ENCODE data around the gene PHACTR3. TPM values are rescaled to one million over a fixed set of nuclear protein-coding genes. Genes with fewer than 3 reads are reported as not detected.

PHACTR3 gene
- polyA plus RNA-seq, 1 donor = 5.5 TPM

DNA sequence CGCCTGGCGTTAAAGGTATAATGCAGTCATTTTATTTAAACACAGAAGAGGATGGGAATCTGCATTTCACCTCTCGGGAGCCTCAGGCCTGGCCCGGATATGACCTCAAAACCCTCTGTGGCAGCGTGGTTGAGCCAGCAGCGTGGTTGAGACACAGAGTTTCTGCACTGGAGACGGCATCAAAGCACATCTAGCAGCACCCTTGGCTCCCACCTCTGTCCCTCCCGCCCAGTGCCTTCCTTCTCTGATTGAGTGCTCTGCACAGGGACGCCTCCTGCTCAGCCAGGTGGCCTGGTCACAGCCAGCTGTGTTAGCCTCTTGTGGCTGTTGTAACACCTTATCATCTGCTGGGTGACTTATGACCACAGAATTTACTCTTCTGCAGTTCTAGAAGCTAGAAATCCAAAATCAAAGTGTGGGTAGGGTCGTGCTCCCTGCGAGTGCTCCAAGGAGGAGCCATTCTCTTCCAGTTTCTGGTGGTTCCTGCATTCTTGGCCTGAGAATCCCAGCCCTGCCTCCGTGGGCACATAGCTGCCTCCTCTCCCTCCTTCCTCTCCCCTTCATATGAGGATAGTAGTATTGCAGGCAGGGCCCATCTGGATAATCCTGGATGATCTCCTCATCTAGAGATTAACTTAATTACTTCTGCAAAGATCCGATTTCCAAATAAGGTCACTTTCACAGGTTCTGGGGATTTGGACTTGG is 172.4 kb downstream of the PHACTR3 start:
- no peak for DNase-seq (ENCODE audit: low read depth)

DNA sequence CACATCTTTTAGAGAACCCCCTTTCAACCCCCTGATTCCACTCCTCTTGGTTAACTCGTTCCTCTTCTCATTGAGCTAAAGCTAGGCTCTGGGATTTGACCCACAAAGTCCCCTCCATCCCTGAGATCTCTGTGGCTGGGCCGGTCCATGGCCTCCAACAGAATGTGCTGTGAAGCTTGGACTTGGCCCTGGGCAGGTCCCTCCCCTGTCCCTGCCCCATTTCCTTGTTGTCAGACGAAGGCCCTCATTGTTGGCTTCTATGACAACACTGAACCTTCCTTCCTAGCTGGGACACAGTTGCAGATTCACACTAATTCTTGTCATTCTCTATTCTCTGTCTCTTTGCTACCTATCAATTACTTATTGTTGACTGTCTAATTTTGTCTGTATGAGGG is 173.0 kb downstream of the PHACTR3 start:
- no peak for DNase-seq (ENCODE audit: low read depth)

DNA sequence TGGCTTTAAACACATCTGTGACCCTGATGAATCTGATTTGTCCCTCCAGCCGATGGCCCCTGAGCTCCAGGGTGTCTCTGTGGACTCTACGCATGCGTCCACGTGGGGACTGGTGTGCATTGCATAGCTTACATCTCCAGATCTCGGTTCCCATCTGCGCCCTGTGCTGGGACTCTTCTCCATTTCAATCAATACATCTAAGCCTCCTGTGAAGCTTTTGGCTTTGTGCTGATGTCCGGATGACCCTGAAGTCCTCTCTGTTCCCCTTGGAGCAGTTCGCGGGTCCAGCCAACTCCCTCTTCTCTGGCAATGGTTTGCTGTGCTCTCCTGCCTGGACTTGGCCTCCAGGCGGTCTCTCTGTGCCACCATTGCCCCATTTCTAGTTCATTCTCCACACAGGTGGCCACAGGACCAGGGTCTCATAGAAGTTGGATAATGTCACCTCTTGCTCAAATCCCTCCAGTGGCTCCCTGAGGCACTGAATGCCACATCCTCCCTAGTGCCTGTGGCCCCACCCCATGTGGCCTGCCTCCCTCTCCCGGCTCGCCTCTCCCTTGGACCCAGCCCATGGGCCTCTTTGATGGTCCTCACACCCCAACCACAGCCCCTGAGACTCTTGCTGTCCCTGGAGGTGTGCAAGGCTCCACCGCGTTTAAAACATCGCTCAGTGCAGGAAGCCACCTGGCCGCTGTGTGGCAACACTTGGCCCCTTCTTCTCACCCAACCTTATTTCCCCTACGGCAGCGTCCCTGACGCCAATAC is 173.7 kb downstream of the PHACTR3 start:
- no peak for DNase-seq (ENCODE audit: low read depth)

DNA sequence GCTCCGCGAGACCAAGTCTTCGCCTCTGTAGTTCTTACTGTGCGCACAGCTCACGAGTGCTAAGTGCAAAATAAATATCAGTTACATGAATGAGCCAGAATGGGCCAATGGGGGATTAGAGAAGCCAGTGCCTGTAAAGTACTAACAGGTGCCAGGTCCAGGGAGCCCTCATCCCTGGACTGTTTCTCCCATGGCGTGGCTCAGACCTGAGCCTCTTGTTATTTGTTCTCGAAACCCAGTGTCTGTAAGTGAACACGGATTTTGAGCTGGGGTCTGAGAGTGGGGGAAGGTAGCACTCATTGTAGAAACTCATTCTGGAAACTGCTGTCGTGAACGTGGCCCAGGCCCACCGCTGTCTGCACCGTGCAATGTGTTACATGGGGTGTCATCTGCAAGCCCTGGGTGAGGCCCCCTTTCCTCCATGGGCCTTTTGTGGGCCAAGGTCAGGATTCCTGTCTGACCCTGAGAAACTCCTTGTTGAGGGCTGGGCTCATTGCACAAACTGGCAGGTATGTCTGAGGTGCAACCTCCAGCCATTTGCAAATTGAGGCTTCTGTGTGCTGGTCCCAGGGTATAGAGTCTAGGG is 174.4 kb downstream of the PHACTR3 start:
- DNase-seq (ENCODE audit: low read depth) = no peak

DNA sequence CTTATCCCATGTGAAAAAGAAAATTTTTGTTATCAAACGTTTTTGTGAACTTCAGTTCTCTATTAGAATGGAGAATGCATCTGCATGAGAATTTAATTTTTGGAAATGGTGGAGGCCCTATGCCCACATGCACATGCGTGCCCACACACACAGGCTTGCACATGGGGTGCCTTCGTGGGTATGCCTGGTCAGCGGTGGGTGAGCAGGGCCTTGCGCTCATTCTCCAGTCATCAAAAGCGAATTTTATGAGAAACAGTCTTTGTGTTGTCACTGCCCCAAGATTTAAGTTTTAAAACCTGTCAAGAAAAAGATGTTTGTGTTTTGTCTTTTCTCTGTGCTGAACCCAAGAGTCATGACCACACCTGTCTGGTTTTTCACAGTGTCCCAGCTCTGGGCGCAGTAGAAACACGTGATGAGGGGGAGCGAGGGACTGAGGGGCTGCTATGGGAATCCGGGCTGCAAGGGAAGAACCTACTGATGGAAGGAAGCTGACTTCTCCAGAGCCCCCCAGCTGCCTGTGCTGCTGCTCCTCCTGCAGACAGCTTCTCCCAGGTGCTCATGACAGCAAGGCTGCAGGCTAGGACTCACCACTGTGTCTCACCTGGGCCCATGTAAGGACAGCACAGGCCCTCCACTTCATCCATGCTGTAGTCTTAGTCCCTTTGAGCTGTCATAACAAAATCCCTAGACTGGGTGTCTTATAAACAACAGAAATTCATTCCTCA is 175.5 kb downstream of the PHACTR3 start:
- DNase-seq (ENCODE audit: low read depth) = no peak

DNA sequence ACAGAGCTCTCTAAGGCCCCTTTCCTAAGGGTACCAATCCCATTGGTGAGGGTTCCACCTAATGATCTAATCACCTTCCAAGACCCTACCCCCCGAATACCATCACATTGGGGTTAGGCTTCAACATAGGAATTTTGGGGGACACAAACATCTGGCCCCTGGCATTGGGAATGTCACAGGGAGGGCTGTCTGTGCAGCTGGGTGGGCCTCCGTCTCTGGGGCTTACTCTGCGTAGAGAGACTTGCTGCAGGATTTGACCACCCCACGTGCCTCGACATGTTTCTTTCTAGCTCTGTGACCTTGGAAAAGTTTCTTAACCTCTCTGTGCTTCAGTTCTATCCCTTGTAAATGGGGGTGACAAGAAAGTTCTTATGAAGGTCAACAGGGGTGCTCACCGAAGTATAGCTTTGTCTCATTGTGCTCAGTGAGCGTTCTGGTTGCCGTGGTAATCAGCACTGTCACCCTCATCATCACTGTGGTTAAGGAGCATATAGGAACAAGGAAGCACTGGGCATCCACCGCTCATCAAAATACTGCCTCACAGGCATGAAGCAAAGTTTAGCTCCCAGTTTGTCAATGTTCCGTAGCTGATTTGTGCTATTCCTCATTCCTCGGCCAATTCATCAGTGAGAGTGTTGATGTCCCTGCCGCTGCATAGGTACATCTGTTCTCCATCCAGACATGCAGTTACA is 176.3 kb downstream of the PHACTR3 start:
- DNase-seq (ENCODE audit: low read depth) = no peak

DNA sequence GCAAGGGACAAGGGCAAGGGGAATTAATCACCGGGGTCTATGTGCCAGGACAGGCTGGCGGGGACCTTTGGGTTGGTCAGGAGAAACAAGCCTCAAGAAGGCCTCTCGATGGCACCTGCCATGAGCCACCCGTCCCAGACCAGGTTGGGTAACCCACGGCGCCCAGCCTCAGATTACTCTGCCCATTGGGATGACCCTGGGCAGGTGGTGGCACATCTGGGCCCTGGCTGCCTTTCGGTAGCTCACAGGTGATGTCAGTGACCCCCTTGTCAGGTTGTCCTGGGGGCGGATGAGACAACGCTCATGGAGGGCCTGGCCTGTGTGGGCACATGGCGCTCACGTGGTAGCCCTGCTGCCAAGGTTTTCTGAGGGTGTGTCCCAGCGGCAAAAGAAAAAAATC is 176.9 kb downstream of the PHACTR3 start:
- no peak for DNase-seq (ENCODE audit: low read depth)

DNA sequence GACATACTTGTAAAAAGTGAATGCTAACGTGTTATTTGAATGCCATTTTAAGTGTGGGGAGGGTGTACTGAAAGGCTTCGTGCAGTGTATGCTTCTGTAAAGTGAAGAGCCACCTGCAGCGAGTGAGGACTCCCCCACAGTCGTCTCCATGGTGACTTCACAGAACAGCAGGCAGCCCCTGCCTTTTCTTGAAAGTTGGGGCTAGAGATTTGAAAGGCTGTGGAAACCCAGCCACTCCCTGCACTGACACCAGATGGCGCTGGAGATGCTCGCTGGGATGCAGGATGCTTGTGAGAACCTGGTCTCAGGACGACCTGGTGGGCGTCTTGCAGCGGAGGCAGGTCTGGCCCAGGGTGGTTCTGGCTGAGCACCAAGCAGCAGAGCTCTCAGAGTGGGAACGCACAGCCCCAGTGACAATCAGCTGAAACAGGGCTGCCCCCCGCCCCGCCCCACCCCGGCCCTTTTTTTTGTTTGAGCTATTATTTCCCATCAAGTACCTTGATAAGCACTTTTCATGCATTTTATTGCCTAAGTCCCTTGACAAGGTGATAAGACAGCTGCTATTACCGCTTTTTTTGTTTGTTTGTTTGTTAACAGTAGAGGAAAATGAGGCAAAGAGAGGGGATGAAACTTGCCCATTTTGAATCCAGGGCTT is 178.8 kb downstream of the PHACTR3 start:
- DNase-seq (ENCODE audit: low read depth) = no peak

DNA sequence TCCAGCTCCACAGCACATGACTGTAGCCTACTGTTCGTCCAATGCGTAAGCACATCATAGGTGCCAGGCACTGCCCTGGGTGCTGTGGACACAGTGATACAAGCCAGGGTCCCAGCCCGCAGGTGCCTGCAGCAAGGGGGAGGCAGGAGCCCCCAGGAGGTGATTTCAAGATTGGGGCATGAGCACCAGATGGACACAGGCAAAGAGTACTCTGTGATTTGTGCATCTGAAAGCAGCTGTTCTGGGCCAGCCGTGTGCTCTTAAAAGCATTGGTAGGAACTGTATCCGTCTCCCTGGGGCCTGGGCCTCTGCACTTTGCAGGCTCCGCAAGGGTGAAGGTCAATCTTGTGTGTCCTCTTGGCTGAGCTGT is 179.3 kb downstream of the PHACTR3 start:
- DNase-seq (ENCODE audit: low read depth) = no peak

DNA sequence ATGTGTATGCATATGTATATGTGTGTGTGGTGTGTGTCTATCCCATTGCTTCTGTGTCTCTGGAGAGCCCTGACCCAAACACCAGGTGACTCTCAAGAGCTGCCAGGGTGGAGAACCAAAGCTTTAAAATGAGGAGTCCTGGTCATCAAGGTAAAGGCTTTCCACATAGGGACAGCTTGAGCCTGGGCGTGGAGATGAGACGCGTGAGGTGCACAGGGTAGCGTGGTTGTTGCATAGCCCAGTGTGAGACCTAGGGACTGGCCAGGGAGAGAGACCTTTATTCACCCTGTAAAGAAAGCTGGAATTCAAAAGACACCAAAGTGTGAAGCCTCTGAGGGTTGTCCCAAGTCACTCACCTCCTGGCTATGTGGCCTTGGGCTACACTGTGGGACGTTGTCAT is 180.0 kb downstream of the PHACTR3 start:
- no peak for DNase-seq (ENCODE audit: low read depth)

DNA sequence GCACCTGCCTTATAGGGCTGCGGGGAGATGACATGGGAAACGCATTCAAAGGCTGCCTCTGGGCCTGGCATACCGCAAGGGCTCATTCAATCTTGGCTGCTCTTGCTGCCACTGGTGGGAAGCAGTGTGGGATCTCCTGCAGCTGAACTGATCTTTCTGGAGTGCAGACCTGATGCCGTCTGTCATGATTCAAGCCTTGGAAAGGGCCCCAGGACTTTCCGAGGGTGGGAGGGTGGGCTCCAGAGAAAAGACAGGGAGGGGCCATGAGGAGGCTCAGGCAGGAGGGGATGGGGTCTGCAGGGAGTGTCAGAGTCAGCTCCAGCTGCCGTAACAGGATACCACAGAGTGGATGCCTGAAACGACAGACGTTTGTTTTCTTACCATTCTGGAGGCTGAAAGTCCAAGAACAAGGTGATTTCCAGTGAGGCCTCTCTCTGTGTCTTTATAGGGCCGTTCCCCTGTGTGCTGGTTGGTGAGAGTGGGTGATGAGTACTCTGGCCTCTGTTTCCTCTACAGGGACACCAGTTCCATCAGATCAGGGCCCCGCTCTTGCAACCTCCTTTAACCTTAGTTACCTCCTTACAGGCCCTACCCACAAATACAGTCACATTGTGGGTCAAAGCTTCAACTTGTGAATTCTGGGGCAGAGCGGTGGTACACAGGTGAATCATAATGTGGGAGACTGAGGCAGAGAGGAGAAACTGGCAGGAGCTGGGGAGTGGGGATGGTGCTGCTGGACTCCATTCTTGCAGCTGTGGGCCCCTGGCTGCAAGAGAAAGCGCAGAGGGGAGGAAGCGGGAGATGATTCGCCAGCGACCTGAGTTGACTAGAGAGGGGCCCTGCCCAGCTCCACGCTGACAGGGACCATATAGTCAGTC is 180.7 kb downstream of the PHACTR3 start:
- DNase-seq (ENCODE audit: low read depth) = no peak

DNA sequence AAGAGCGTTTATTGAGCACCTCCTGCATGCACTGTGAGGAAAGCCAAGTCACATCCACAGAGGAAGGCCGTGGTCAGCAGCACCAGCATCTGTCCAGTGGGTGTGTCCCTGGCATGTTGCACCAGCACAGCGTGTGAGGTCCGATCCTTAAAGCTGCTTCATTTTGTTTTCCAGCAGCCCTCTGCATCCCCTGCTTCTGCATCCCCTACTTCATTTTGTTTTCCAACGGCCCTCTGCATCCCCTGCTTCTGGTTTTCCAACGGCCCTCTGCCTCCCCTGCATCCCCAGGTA is 181.3 kb downstream of the PHACTR3 start:
- DNase-seq (ENCODE audit: low read depth) = no peak

DNA sequence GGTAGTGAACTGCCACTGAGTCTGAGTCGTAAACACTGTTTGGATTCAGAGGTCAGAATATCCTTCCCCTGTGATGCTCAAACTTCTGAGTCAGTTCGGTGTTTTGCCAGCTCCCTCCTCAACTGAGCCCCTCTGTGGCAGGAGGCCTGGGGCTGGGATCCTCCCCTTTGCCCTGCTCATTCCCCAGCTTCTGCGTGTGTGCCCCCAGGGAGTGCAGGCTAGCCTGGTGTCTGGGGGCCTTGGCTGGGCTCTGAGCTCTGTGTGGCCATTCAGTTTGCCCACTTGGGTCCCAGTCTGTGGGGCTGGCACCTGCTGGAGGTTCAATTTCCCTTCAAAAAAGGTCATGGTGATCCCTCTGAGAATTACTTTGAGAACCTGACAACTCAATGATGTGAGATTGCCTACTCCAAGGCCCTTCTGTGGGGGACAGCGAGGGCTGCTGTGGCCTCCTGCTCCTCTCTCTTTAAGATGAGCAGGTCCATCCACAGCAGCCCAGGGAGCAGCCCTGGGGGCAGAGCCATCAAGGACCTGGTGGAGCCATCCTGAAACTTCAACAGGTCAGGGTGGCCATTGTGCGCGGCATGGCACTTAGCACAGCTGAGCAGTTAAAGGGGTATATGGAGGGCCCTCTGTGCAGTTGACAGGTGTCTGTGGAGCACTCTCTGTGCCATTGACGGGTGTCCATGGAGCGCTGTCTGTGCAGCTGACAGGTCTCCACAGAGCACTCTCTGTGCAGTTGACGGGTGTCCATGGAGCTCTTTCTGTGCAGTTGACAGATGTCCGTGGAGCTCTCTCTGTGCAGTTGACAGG is 181.9 kb downstream of the PHACTR3 start:
- no peak for DNase-seq (ENCODE audit: low read depth)

DNA sequence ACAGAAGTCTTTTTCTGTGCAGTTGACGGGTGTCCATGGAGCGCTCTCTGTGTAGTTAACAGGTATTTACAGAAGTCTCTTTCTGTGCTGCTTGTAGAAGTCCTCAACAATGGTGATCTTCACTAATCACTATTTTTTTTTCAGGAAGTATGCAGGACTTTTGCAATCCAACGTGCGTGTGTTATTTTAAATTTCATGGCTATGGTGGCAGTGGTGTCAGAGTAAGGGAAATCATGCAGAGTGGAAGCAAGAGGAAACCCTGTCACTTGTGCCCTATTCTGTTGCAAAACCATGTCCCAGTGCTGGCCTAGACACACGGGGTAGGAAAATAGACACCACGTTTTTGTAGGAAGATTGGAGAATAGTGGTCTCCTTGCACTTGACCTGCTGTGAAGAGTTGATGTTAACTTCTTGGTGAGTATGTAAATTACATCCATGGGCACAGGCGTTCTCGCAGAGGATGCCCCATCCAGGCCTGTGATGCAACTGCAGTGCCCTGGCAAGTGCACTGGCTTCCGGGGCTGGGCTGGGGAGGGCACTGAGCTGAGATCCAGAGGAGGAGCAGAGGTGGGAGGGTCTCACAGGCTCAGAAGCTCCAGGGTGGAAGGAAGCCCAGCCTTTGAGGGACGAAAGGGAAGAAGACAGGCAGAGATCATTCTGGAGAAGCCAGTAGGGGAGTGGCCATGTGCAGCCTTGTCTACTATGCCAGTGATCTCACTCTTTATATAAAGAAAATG is 182.6 kb downstream of the PHACTR3 start:
- DNase-seq (ENCODE audit: low read depth) = no peak

DNA sequence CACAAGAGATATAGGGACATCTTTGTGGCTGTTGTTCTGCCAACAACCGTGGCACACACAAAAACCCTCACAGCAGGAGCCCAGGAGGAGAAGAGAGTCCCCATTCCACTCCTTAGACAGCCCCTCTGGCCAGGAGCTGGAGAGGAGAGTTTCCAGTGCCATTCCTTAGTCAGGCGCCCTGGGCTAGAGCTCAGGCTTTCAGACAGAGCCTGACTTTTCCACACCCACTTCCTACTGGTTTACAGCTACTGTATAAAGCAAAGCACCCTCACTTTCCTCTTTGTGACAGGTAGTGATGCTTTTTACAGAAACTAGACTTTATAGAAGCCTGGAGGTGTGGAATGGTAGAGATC is 183.2 kb downstream of the PHACTR3 start:
- no peak for DNase-seq (ENCODE audit: low read depth)

DNA sequence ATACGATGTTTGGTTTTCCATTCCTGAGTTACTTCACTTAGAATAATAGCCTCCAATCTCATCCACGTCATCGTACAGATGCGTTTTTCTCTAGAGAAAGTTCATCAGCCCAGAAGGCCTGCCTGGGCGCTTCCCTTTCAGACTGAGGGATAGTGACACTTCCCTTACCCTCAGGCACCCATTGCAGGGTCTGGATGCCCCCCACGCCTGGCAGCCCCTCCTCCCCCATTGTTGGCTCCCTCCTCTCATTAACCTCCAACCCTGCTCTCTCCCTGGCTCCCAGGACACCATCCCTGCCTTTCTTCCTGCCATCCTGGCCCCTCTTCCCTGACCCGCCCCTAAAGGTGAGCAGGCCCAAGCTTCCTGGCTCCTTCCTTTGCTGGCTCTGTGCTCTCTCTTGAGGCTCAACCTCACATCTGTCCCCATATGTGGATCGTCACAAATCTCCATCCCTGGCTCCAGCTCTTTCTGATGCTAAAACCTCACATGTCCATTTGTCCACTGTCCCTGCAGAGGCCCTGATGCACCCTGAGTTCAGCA is 183.9 kb downstream of the PHACTR3 start:
- no peak for DNase-seq (ENCODE audit: low read depth)

DNA sequence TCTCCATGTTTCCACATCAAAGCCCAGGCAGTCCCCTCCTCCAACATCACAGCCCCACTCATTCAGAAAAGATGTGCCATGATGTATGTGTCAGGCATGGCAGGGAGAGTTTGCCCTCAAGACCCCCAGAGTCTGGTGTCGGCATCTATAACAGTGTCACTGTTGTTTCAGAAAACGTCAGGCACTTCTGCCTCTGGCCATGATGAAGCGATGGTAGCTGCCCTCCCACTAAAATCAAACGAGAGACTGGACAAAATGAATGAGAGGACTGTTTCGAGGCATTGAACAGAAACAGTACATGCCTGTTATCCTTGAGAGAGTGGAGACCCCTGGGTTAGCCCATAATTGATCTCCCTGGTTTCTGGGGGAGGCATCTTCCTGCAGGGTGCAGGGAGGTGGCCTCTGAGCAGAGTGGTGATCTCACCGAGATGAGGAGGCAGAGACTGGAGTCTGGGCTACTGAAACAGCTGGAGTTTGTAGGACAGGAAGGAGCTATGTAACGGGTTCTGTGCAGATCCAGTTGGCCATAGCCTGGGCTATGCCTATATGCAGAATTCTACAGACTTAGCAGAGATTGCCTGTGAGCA is 184.6 kb downstream of the PHACTR3 start:
- no peak for DNase-seq (ENCODE audit: low read depth)

DNA sequence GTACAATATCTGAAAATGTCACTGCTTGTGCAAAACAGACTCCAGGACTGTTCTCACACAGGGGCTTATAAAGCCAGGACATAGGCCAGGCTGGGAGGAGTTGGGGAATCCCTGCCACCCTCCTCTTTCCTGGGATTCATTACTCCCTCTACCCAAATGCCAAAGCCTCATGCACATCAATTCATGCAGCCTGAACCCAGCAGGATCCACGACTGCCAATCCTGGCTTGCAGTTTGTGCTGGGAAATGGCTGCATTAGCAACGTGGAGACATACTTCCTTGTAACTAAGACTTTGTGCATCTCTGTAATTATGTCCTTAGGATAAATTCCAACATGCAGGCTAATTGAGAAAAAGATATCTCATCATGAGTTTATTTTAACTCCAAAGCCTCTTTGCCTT is 185.3 kb downstream of the PHACTR3 start:
- no peak for DNase-seq (ENCODE audit: low read depth)

All from forelimb muscle (tissue), 1 donor.